Fibroblast of lung (primary cell): ENCODE measurements around the gene TLR10.

Source experiments
- EZH2 ChIP-seq: IDR thresholded peaks from 2 replicates; pipeline ENCODE4 v1.5.1; 2012; ENCODE audit warnings: low read length, control low read depth, mild to moderate bottlenecking; ENCODE audit errors: missing control alignments
- TF ChIP-seq, protein P1 (sequence below), 2 donors: IDR thresholded peaks in 1 of 2; conservative IDR thresholded peaks in 1 of 2; 1 replicate in 1 of 2; 2 replicates in 1 of 2; pipeline ENCODE4 v1.5.1; 2011 to 2012; ENCODE audit warnings: low read length in 2 of 2, control low read depth in 1 of 2, inconsistent platforms in 1 of 2, low read depth in 1 of 2, mild to moderate bottlenecking in 1 of 2

DNA sequence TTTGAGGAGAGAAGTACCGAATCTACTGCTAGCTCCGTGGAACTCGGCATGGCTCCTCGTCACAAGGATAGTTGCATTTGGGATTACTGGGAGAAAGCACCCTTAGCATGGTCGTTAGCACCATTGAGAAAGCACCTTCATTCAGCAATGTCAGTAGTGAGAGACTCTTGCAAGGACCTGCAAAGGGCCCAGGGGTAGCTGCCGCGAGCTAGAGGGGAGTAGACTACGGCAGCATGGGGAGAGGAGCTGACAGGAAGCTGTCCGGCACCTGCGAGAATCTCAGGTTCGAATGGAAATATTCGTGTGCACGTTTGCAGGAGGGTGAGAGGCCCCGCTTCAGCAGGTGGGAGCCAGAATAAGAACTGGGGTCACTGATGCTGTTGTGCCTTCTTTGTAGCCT lies 20.2 kb downstream of the TLR10 start:
- TF ChIP-seq, protein P1, sequence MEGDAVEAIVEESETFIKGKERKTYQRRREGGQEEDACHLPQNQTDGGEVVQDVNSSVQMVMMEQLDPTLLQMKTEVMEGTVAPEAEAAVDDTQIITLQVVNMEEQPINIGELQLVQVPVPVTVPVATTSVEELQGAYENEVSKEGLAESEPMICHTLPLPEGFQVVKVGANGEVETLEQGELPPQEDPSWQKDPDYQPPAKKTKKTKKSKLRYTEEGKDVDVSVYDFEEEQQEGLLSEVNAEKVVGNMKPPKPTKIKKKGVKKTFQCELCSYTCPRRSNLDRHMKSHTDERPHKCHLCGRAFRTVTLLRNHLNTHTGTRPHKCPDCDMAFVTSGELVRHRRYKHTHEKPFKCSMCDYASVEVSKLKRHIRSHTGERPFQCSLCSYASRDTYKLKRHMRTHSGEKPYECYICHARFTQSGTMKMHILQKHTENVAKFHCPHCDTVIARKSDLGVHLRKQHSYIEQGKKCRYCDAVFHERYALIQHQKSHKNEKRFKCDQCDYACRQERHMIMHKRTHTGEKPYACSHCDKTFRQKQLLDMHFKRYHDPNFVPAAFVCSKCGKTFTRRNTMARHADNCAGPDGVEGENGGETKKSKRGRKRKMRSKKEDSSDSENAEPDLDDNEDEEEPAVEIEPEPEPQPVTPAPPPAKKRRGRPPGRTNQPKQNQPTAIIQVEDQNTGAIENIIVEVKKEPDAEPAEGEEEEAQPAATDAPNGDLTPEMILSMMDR (conservative IDR thresholded peaks at IDR 0.05 in 1 of 2, IDR thresholded peaks at IDR 0.05 in 1 of 2; ENCODE audit: low read depth in 1 of 2, low read length in 2 of 2) = no peak
- no peak for TF ChIP-seq EZH2
